Right ventricle myocardium inferior (tissue), 1 donor: ENCODE measurements around the gene PLXDC2. TPM values are rescaled to one million over a fixed set of nuclear protein-coding genes. Genes with fewer than 3 reads are reported as not detected.

Experiments
- ATAC-seq: fragments of 200-7000 bp; cut with Tn5 transposase; one replicate; pipeline ENCODE4 v1.9.1; 2020; ENCODE audit warnings: mild to moderate bottlenecking, moderate library complexity
- DNase-seq: peaks from one replicate; pipeline ENCODE4 v3.0.0; 2021; ENCODE audit errors: missing footprints
- intact Hi-C: fragments of 100-400 bp; cut with DNase I; formaldehyde crosslinking; loops from one replicate; pipeline ENCODE4 v1.11.0; 2022
- total RNA-seq: library from RNA; stranded (reverse); fragmentation: NEBNext Ultra II Directional; extraction: Animal tissue kit (Norgen Biotek cat#: 25700); gene quantifications from one replicate; pipeline ENCODE4 v1.2.1, GENCODE V29; 2021
- donor health status: DM: no; HTN: yes; CAD: no; lungs with severe emphysema.

PLXDC2 gene
- total RNA-seq, 1 donor from 2014 or later, result 13.1 TPM

DNA sequence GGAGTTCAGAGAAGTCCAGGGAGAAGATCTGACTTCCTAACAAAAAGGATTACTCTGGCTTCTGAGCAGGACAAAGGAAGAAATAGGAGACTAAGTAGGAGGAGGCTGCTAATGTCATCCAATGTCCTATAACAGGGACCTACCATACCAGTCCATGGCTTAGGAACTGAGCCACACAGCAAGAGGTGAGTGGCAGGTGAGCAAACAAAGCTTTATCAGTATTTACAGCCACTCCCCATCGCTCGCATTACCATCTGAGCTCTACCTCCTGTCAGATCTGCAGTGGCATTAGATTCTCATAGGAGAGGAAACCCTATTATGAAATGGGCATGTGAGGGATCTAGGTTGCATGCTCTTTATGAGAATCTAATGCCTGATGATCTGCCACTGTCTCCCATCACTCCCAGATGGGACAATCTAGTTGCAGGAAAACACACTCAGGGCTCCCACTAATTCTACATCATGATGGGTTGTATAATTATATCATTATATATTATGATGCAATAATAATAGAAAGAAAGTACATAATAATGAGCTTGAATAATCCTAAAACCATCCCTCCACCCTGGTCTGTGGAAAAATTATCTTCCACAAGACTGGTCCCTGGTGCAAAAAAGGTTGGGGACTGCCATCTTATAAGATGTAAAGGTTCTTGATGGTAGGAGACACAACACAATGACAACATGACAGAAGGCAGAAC lies 487.4 kb downstream of the PLXDC2 start:
- DNase-seq (no peak), ATAC-seq (no peak)
- intact Hi-C loops, result no loop called here

DNA sequence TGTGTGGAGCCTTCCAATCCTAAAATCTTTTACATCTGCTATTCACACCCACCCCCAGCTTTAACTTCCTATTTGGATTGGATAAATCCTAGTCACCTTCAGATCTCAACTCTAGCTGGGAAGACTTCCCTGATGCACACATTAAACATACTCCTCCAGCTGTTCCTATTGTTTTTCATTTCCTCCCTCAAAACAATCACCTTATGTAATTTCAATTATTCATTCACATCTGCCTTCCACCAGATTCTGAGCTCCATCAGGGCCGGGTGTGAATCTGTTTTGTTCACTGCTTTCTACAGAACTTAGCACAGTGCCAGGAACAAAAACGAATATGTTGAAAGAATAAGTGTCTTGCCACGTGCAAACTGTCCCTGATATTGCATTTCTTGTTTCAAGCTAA lies 497.4 kb downstream of the PLXDC2 start:
- no peak for DNase-seq
- no peak for ATAC-seq
- intact Hi-C loops, result no loop called here

DNA sequence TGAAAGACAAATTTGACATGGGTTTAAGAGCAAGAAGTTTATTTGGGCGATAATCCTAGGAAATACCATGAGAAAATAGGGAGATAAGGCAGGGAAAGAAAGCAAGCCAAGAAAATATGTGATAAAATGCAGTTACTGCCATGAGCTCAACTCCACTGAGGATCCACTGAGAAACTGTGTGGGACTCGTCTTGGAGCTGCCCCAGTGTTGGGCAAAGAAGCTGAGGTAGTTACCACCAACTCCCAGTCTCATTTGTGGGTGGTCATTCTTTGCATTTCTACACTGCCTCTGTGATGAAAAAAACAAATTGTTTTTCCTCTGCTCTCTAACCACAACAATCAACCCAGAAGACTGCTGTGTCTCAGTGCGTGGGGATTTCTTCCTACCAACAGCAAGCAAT lies 498.2 kb downstream of the PLXDC2 start:
- intact Hi-C loops, result no loop called here
- ATAC-seq (no peak), DNase-seq (no peak)

DNA sequence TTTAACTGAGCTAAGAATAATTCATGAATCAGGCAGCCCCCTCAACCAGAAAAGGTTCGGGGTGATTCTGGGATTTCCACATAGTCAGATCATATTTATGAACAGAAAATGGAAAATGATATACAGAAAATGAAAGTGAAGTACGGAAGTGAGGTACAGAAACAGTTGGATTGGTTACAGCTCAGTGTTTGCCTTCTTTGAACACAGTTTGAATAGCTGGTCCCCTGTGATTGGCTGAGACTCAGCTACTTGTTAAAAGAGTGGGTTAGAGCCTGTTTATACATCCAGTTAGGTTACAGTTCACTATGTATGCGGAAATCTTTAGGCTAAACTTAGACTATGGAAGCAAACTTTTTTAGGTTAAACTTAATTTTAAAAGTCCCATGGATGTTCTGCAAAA lies 511.7 kb downstream of the PLXDC2 start:
- ATAC-seq, result no peak
- no peak for DNase-seq
- intact Hi-C loops, result no loop called here

DNA sequence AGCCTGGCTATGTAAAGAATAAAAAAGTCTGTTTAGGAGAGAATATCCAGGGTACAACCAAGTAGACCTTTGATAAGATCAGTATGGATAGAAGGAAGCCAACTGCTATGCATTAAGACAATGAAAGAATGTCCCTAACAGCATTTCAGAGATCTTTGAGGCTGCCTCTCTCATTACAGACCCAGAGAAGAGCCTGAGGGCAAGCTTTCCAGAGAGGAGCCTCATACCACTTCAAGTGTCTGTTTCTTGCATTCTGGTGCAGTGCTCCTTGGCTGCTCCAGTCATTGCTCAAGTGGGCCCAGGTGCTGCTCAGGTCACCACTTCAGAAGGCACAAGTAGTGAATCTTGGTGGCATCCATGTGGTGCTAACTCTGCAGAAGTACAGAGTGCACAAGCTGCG lies 514.0 kb downstream of the PLXDC2 start:
- no peak for ATAC-seq
- intact Hi-C loops, result no loop called here
- no peak for DNase-seq

DNA sequence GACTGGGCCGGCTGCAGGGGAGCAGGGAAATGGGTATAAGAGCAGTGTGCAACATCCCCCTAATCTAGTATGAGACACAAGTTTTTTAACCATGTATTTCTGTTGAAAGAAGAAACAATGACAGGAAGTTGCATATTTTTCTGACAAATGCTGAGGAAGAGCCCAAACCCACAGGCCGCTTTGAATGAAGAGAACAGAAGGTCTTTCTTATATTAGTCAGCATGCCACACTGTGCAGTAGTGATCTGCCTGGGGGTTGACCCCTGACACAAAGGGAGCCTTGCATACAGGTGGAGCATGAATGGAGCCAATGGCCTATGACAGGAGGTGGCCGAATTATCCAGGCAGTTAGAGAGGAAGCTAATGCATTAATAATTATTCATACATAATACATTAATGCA lies 518.3 kb downstream of the PLXDC2 start:
- DNase-seq (no peak), ATAC-seq (no peak)
- intact Hi-C loops, result no loop called here
